ENCODE measurements around the gene TRAF3IP3.

DNA sequence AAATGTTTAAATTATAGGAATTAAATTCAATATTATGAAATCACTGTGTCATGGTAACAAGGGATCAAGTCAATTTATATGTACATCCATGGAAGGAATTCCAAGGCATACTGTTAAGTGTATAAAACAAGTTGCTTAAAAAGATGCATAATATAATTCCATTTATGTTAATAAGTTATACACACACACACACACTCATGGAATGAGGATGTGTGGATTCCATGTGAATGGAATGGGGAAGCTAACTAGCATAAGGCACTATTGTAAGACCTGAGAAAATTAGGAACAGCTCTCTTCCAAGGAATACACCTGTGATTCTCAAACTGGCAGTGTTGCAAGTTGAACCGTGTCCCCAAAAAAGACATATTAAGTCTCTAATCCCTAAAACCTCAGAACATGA, 17.6 kb upstream of the TRAF3IP3 start:
- TF ChIP-seq EGR1 (IDR thresholded peaks at IDR 0.05) (no peak), EP300 (IDR thresholded peaks at IDR 0.05; ENCODE audit: borderline replicate concordance) (no peak), CREB1 (IDR thresholded peaks at IDR 0.05; ENCODE audit: low read depth) (no peak), REST (IDR thresholded peaks at IDR 0.05; ENCODE audit: low read depth) (no peak), ZBTB7A (IDR thresholded peaks at IDR 0.05; ENCODE audit: low read depth) (no peak), YY1 (IDR thresholded peaks at IDR 0.05; ENCODE audit: low read depth) (no peak), TAF1 (IDR thresholded peaks at IDR 0.05; ENCODE audit: low read depth) (no peak)
